Liver (tissue), 3 donors: Measurements from ENCODE around the gene CDH22.

ENCODE experiments used
- ATF3 ChIP-seq: IDR thresholded peaks from 2 replicates; pipeline ENCODE4 v1.6.1; 2016; ENCODE audit warnings: antibody characterized with exemption
- CTCF ChIP-seq: fragments of 150-350 bp; IDR thresholded peaks from 2 replicates; pipeline ENCODE4 v1.5.1; 2017; ENCODE audit warnings: improper control_type of control experiment, low read depth, low read length; ENCODE audit not compliant: missing input control
- EGR1 ChIP-seq, 2 donors: IDR thresholded peaks; 2 replicates each; pipeline ENCODE4 v1.6.1; 2016 to 2018; ENCODE audit warnings: antibody characterized with exemption in 2 of 2, low read depth in 2 of 2
- HNF4G ChIP-seq: IDR thresholded peaks from 2 replicates; pipeline ENCODE4 v1.6.1; 2016; ENCODE audit warnings: antibody characterized with exemption
- NR2F2 ChIP-seq: IDR thresholded peaks from 2 replicates; pipeline ENCODE4 v1.6.1; 2016; ENCODE audit warnings: antibody characterized with exemption
- RAD21 ChIP-seq, 2 donors: IDR thresholded peaks; 2 replicates each; pipeline ENCODE4 v1.6.1; 2016; ENCODE audit warnings: antibody characterized with exemption in 2 of 2, mild to moderate bottlenecking in 2 of 2
- SP1 ChIP-seq: IDR thresholded peaks from 2 replicates; pipeline ENCODE4 v1.6.1; 2018; ENCODE audit warnings: antibody characterized with exemption, mild to moderate bottlenecking
- TAF1 ChIP-seq: conservative IDR thresholded peaks from 2 replicates; pipeline ENCODE4 v1.6.1; 2016; ENCODE audit warnings: antibody characterized with exemption, mild to moderate bottlenecking
- YY1 ChIP-seq: IDR thresholded peaks from 2 replicates; pipeline ENCODE4 v1.6.1; 2016; ENCODE audit warnings: antibody characterized with exemption, mild to moderate bottlenecking
- TF ChIP-seq, protein P1 (sequence below): IDR thresholded peaks from 2 replicates; pipeline ENCODE4 v1.6.1; 2016; ENCODE audit warnings: antibody characterized with exemption, mild to moderate bottlenecking
- TF ChIP-seq, protein P2 (sequence below): IDR thresholded peaks from 2 replicates; pipeline ENCODE4 v1.6.1; 2016; ENCODE audit warnings: antibody characterized with exemption
- donor health status: healthy.
- donor health status: healthy.

DNA sequence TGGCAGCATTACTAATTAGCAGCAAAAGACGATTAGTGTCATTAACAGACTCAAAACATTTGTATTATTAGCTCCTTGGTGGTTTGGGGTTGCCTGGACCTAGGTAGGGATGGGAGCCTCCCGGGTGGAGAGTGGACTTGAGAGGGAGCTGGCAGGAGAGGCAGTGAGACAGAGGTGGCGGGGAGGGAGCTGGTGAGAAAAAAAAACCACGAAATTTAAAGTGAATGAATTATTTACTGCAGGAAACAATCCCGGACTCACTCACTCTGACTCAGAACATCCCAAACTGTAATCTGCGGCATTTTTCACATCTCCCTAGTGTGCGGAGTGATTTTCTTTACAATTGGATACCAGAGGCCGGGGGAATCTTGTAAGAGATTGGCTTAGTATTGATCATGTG, 14.3 kb upstream of the CDH22 start:
- no peak for TF ChIP-seq TAF1
- no peak for TF ChIP-seq CTCF
- no peak for TF ChIP-seq NR2F2
- TF ChIP-seq, protein P1, sequence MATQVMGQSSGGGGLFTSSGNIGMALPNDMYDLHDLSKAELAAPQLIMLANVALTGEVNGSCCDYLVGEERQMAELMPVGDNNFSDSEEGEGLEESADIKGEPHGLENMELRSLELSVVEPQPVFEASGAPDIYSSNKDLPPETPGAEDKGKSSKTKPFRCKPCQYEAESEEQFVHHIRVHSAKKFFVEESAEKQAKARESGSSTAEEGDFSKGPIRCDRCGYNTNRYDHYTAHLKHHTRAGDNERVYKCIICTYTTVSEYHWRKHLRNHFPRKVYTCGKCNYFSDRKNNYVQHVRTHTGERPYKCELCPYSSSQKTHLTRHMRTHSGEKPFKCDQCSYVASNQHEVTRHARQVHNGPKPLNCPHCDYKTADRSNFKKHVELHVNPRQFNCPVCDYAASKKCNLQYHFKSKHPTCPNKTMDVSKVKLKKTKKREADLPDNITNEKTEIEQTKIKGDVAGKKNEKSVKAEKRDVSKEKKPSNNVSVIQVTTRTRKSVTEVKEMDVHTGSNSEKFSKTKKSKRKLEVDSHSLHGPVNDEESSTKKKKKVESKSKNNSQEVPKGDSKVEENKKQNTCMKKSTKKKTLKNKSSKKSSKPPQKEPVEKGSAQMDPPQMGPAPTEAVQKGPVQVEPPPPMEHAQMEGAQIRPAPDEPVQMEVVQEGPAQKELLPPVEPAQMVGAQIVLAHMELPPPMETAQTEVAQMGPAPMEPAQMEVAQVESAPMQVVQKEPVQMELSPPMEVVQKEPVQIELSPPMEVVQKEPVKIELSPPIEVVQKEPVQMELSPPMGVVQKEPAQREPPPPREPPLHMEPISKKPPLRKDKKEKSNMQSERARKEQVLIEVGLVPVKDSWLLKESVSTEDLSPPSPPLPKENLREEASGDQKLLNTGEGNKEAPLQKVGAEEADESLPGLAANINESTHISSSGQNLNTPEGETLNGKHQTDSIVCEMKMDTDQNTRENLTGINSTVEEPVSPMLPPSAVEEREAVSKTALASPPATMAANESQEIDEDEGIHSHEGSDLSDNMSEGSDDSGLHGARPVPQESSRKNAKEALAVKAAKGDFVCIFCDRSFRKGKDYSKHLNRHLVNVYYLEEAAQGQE, result no peak
- TF ChIP-seq ATF3, result no peak
- no peak for TF ChIP-seq EGR1 (IDR thresholded peaks at IDR 0.05; ENCODE audit: low read depth in 2 of 2)
- TF ChIP-seq RAD21 (IDR thresholded peaks at IDR 0.05), result no peak
- TF ChIP-seq HNF4G, result no peak
- no peak for TF ChIP-seq SP1
- TF ChIP-seq YY1, result no peak
- TF ChIP-seq, protein P2, sequence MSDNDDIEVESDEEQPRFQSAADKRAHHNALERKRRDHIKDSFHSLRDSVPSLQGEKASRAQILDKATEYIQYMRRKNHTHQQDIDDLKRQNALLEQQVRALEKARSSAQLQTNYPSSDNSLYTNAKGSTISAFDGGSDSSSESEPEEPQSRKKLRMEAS, result no peak
